GM18505 (cell line): ENCODE measurements around the gene KCNA2.

Experiments used
- ATAC-seq: cut with Tn5 transposase; IDR thresholded peaks from one replicate; pipeline ENCODE4 v1.9.1; 2021; ENCODE audit not compliant: unreplicated experiment
- POLR2A ChIP-seq: IDR thresholded peaks from 4 replicates; pipeline ENCODE4 v1.6.1; 2011; ENCODE audit warnings: borderline replicate concordance; ENCODE audit not compliant: insufficient read depth, insufficient read length; ENCODE audit errors: extremely low read depth

KCNA2 gene

DNA sequence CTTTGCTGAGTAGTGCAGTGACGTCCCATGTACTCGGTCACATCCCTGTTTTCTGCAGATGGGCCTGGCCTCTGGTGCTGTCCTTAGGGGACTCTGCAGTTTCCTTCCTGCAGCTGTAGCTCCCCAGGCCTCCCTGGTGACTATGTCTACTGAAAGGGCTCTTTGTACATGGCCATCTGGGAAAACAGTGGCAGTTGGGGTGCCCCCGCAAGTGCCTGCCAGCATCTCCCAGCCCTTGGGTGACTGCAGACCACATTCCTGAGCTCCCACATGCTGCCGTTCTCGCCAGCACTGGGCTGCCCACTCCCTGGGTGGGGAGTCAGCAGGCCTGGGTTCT, 49.7 kb downstream of the KCNA2 start:
- no peak for ATAC-seq

DNA sequence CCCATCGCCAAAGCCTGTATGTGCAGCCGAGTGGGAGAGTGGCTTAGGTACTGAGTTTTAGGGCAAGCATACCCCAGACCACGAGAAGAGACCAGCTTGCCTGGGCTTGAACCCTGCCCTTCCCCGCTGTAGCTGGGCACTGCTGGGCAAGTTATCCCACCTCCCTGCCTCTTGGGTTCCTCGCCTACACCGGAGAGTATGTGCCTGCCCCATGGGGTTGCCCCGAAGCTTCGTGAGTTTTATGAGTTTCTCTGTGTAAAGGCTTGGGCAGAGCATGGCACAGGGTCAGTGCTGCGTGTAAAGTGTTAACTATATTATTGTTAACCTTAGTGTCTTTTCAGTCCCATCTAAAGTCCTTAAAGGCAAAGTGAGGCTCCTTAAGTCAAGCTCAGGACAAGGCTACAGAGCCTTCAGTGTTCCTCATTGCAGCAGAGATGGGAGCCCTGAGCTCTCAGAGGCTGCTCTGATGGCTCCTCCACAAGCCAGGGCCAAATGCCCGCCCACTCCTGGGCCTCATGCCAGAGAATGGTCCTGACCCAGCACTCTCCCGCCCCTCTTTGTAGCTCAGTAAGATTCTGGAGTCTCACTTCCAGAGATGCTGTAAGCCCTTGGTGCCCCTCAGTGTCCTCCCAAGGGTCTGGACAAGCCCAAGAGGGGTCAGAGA, 50.2 kb downstream of the KCNA2 start:
- no peak for TF ChIP-seq POLR2A

More for the DNA sequence above, 49.7 kb downstream of the KCNA2 start:
- no peak for TF ChIP-seq POLR2A

GRCh38 chr1:110554871-110555801, 51.0 kb downstream of the KCNA2 start:
- no peak for ATAC-seq
- no peak for TF ChIP-seq POLR2A

More for the DNA sequence above, 50.2 kb downstream of the KCNA2 start:
- ATAC-seq = no peak

GRCh38 chr1:110551278-110551809, 54.8 kb downstream of the KCNA2 start:
- no peak for ATAC-seq
- TF ChIP-seq POLR2A = no peak

GRCh38 chr1:110549831-110550230, 56.3 kb downstream of the KCNA2 start:
- no peak for ATAC-seq
- no peak for TF ChIP-seq POLR2A

DNA sequence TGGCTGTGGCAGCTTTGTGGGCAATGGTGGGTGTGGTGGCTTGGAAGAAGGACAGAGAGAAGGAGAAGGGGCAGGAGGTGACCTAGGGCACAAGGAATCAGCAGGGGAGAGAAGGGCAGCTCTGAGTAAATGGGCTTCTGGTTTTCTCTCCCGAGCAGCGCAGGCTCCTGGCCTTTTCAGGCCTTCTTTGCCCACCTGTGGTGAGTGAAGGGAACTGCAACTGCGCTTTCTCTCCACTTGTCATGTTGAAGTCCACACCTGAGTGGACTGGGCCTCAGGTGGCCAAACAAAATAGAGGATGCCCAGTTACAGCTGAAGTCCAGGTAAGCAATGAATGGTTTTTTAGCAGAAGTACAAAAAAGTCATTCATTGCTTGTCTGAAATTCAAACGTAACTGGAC, 57.8 kb downstream of the KCNA2 start:
- no peak for ATAC-seq
- TF ChIP-seq POLR2A = no peak

DNA sequence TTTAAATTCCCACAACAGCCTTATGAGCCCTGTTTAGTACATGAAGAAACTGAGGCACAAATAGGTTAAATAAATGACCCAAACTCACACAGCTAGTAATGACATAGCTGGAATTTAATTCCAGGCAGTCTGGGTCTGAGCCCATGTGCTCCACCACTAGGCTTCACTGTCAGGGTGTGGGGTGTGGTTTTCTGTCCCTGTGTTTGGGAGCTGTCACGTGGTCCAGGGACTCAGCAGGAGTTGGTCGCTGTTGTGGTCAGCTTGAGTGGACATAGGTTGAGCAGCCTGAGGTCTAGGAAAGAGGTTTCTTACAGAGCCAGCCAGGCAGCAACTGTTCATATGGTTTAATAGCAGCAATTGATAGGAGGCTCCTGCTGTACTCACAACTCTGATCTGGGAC, 59.1 kb downstream of the KCNA2 start:
- TF ChIP-seq POLR2A = no peak
- no peak for ATAC-seq

GRCh38 chr1:110545492-110545891, 60.7 kb downstream of the KCNA2 start:
- ATAC-seq = no peak
- no peak for TF ChIP-seq POLR2A

GRCh38 chr1:110544753-110545152, 61.4 kb downstream of the KCNA2 start:
- no peak for ATAC-seq
- TF ChIP-seq POLR2A = no peak
